SK-MEL-5 (cell line): Measurements from ENCODE around the gene PHYKPL. TPM values are rescaled to one million over a fixed set of nuclear protein-coding genes. Genes with fewer than 3 reads are reported as not detected.

ENCODE experiments used
- DNase-seq: peaks from one replicate; pipeline ENCODE4 v3.0.0-alpha.2; 2016; ENCODE audit warnings: low read depth, low spot score
- in situ Hi-C: cut with HindIII; loops from 2 replicates; pipeline ENCODE4 v1.10.0; 2016; ENCODE audit warnings: low sequenced_read_pairs, high pct_unique_total_duplicates, low pct_unique_long_range_greater_than_20kb
- polyA plus RNA-seq, 2 experiments: library from polyadenylated mRNA; depleted of rRNA; stranded (reverse); fragments of >200 nt; gene quantifications; 2 replicates each; pipeline ENCODE4 v1.2.3, GENCODE V29; 2015
- total RNA-seq: library from RNA; depleted of rRNA; stranded (reverse); fragments of >200 nt; shearing (Covaris generic); gene quantifications from 2 replicates; pipeline ENCODE4 v1.2.3, GENCODE V29; 2014; rRNA removed

PHYKPL gene
- 7.7 and 13.0 TPM in 2 replicates for total RNA-seq
- polyA plus RNA-seq (2015; cell fraction: cytosol; rRNA removed) = 10.0 and 11.2 TPM in 2 replicates
- polyA plus RNA-seq (2015; cell fraction: nucleus; rRNA removed) = 108 and 124 TPM in 2 replicates

DNA sequence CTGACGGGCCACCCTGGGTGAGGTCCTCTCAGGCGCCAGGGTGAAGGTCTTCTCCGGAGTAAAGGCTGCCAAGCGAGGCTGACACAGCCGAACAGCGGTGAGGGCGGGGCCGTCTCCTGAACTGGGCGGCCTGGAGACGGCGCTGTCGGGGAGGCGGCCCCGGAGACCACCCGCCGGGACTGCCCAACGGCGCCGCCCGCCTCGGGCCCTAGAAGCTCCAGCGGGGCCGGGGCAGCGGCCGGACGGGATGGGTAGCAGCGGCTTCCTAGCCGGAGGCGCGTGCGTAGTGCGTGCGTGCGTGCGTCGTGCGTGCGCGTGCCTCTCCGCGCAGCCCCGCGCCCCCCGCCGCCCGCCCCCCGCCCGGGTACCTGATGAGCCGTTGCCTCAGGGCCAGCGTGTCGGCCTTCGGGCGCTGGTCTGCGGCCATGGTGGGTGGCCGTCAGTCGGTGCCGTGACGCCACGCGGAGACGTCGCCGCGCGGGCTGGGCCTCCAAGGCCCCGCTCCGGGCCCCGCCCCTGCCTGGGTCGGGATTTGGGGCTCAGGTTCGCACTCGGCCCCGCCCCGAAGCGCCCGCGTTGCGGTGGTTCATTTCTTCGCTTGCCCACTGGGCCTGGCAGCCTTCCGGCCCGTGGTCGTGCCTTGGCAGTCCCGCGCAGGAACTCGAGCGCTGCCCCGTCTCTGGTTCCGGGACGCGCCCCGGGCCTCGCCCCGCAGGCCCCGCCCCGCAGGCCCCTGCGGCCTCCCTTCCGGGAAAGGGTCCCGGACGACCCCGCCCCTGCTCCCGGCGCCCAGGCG is at the start of gene PHYKPL:
Gene PHYKPL (minus strand): TSS at position 679 of the 796 bp plus-strand sequence. CDS start 252 bp downstream, at position 427.
- in situ Hi-C loops = no loop called here
- peak; percentile 56 for DNase-seq

DNA sequence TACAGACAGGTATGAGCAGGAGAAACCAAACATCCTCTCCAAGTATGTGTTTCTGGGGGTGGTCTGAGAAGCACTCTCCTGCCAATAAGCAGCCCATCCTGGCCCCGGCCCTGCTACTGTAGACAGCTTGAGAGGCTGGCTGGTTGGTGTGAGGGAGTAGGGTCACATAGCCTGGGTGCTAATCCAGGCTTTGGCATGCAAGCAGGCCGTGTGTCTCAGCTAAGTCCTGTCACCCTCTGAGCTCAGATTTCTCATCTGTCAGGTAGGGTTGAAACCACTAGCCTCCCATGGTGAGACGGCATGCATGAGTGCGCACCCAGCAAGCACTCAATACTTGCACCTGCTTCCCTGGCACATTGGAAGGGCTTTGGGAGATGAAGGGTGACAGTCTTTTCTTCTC is 49.8 kb upstream of the PHYKPL start:
- no peak for DNase-seq
- in situ Hi-C loops = no loop called here

DNA sequence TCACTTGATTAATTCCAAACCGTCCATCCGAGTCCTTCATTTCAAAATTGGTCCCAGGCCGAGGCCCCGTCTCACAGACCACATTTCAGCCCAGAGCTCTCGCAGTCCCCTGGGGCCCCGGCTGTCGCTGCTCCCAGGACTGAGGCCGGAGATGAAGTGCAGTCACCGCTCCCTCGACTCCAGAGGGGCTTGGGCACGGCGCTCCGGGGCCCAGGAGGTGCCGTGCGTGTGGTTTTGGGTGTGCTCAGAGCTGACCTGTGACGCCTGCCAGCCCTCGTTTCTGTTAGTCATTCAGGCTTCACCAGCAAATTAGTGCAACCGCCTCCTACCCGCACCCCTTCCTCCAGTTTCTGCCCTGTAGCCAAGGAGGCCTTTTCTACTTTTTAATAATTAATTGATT is 48.7 kb upstream of the PHYKPL start:
- DNase-seq = no peak
- in situ Hi-C loops = no loop called here

DNA sequence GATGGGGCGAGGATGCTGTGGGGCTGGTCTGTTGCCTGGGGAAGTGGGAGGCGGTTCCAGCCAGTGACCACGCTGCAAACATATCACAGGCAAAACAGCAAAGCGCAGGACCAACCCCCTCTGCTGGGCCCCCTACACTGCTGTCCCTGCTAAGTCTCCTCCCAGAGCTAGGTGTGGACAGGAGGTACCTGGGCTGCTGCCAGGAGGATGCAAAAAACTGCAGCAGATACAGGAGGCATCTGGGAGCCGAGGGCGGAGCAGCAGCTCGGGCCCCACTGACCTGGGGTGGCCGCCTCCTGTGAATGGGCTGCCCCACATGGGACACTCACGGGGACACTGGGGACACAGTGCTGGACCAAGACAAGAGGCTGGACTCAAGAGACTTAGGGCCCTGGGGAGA is 48.0 kb upstream of the PHYKPL start:
- in situ Hi-C loops = no loop called here
- no peak for DNase-seq

DNA sequence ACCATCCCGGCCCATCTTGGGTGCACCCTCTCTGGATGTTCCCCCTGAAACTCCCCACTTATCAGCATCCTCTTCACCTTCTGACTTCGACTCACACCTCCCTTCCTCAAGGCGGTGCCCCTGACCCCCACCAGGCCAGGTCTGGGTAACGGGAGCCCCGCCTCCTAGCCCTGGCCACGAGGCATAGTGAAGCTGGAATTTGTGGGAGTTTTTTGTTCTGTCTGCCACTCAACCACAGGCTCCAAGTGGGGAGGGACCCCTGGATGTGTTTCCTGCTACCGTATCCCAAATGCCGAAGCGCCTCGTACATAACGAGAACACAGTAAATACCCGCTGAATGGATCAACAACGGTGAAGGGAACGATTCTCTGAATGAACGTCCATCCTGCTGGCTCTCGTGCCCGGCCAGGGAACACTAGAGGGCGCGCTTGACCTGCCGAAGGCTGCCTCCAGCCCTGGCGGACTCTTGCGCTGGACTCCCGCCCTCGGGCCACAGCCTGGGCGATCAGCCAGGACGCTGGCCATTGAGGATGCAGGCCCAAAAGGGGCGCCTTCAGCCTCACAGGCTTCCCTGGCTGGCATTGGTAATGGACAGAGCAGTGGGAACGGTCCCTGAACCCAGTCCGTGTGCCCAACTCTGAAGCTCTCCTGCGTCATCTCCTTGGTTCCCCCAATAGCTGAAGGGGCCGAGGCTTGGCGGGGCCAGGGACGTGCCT is 47.3 kb upstream of the PHYKPL start:
- peak; percentile 69 for DNase-seq

DNA sequence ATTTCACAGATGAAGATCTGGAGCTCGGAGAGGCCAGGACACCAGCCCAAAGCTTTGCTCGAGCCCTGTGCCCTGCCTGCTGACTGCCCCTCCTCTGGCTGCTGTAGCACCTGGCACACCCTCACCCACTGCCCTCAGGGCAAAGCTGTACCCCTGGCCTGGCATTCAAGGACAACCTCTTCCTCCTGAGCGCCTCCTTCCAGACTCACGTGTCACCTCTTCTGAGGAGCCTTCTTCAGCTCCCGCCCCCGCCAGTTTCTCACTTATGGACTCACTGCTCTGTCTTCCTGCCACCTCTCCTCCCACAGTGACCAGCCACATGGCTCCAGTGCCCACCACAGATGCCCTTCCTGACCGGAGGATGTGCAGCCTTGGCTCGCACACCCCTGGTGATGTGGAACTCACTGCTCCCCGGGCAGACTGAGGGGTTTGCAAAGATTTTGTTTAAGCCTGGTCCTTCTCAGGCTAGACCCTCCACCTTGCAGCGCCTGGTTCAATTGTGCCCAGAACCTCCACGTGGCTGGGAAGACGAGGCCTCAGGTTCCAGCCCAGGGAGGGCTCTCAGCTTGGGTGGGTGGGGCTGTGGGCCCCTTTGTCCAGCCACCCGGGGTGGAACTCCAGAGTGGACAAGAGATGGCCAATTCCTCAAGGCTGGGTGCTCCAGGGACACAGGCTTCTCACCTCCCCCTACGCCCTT is 46.6 kb upstream of the PHYKPL start:
- in situ Hi-C loops = no loop called here
- no peak for DNase-seq

More for the DNA sequence above, 47.3 kb upstream of the PHYKPL start:
- in situ Hi-C loops = no loop called here

DNA sequence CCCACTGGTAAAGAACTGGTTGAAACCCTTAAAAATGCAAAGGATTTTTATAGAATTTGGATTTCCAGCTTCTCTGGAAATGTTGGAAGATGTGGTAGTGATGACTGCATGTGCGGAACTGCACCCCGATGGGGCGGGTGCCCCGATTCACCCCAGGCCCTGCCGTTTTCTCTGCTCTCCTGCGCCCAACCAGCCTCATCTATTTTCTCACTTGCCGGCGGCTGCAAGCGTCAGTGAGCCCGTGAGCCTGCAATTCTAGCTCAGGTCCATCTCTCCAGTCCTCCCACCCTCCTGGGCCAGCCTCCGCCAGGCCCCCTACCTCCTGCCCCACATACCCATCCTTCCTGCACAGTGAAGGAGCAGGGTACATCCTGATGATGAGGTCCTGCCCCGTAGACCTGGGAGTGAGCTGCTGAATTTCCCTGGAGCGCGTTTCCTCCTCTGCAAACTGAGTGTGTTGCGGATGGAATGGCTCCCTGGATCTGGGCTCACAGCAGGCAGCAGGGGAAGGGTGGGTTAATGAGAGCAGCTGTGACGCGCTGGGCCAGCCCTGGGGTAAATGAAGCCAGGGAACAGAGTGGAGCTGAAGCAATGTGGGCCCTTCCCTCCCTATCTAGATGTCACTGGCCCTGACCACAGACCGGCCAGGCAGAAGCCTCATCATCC is 45.9 kb upstream of the PHYKPL start:
- in situ Hi-C loops = no loop called here
- no peak for DNase-seq

DNA sequence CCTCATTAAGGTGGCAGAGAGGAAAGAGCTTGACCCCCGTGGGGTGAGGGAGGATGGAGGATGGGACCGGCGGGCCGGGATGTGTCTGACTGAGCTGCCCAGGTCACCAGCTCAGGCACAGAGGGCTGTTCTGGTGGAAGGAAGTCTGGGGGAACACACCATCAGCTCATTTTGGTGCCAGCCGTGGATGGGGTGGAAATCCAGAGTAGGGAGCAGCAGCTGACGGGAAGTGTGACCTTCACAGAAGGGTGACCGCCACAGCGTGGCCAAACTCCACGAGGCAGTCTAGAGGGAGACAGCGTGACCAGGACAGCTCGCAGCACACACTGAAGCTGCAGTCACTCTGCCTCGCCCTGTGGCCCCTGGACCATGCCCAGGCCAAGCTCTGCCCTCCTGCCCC is 45.3 kb upstream of the PHYKPL start:
- in situ Hi-C loops = no loop called here

DNA sequence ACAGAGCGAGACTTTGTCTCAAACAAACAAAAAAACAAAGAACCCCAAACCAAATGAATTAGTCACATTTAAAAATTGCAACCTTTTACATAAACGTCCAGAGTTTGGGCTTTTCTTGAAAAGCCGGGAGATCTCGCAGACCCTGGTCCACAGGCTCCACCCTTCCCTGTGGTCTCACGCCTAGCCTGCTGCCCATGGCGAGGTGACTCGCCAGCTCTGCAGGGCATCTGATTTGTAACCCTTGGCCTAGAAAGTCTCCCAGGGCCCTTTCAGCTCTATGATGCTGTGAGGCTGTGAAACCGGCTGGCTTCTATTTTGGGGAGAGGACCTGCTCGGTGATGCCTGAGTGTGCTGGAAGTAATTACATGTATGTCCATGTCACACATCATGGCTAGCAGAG is 44.7 kb upstream of the PHYKPL start:
- DNase-seq = no peak
- in situ Hi-C loops = no loop called here

More for the DNA sequence above, 45.3 kb upstream of the PHYKPL start:
- no peak for DNase-seq

DNA sequence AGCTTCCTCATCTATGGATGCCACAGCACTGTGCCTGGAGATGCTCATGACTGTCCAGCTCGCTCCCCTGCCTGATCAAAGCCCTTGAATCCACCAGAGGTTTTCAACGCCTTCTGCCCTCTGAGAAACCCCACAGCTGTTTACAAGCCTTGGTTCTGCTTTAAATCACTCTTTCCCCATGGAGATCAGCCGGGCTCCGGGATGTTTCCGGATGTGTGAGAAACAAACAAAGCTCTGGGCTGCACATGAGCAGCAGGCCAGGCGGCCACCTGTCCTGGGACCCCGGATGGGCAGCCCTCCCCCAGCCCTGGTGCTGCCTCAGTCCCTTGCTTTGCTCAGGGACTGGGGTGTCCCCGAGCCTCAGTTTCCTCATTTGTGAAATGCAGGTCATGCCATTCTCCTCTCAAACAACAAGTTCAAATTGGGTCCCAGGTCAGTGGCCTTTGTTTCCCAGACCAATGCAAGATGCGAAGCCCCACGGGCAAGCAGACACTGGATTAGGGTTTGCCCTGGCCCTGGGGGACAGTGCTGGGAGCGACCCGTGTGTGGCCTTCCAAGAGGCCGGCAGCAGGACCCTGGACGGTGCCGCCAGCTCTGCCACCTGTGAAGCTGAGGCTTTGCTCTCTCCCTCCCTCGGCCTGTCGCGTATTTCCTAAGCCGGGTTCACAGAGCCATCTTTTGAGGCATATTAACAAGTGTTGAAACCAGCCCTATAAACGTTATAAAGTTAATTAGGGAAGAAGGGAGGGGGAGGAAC is 42.4 kb upstream of the PHYKPL start:
- DNase-seq = no peak
- in situ Hi-C loops = no loop called here

DNA sequence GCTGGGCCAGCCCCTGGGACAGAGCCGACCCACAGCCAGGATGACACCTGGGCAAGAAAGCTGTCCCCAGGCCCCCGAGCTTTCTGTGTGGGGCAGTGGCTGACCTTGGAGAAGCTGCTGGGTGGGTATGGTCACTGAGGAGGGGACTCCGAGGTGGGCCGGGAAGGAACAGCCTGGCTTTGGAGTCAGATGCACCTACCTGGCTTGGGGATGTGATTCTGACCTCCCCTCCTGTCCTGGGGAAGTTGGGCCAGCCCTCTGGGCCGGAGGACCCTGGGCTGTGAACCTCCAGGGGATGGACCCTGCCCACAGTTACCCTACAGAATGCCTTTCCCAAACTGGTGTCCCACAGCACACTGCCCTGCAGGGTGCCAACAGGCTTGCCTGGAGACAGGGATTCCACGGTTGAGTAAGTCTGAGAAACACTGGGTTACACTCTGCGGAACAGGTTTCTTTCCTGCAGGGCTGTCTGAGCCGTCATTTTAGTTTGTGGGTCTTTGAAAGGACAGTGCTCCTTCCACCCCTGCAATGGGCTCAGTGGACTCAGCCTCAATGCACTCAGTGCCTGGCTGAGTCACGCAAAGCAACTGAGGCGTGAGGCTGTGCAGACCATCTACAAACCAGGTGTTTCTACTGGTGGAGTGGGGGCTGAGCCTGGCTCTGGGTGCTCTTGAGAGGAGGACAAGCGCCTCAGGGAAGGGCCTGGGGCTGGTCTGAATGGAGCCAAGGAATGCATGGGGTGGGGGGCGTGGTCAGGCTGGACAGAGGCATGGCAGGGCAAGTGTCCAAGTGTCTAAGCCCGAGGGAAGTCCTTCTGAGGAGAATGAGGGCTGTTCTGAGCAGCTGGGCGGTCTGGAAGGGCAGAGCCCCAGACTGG is 41.3 kb upstream of the PHYKPL start:
- in situ Hi-C loops = no loop called here
- no peak for DNase-seq

DNA sequence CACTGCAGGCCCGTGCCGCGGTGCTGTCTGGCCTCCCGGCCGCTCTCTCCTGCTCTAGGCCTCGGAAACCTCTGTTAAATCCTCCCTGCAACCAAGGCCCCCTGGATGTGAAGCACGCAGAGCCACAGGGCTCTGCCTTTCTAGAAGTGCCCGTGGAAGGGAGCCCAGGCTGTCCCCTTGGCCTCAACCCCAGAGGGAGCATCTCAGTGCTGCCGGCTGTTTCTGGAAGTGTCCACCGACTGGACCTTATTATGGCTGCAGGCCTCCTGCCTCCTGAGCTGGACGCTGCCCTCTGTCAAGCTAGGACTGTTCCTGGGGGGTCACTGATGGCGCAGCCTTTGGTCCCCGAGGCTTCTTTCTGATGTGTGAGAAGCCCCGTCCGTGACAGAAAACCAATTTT is 40.4 kb upstream of the PHYKPL start:
- in situ Hi-C loops = no loop called here
- no peak for DNase-seq

DNA sequence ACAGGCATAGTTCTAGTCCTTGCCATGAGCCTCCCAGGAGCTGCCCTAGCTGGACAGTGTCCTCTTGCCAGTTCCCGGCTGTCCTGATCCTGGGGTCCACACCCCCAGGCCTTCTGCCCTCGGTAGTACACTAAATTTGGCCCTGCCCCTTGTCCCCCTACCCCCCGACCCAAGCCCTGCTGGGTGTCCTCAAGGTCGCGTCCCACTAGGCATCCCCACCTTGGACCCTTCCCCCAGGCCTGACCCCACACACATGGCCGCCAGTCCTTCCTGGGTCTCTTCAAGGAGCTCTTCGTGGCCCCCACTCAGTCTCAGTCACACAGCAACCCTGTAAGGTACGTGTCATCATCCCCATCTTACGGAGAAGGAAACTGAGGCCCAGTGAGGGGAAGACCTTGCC is 40.0 kb upstream of the PHYKPL start:
- in situ Hi-C loops = no loop called here
- DNase-seq = no peak

DNA sequence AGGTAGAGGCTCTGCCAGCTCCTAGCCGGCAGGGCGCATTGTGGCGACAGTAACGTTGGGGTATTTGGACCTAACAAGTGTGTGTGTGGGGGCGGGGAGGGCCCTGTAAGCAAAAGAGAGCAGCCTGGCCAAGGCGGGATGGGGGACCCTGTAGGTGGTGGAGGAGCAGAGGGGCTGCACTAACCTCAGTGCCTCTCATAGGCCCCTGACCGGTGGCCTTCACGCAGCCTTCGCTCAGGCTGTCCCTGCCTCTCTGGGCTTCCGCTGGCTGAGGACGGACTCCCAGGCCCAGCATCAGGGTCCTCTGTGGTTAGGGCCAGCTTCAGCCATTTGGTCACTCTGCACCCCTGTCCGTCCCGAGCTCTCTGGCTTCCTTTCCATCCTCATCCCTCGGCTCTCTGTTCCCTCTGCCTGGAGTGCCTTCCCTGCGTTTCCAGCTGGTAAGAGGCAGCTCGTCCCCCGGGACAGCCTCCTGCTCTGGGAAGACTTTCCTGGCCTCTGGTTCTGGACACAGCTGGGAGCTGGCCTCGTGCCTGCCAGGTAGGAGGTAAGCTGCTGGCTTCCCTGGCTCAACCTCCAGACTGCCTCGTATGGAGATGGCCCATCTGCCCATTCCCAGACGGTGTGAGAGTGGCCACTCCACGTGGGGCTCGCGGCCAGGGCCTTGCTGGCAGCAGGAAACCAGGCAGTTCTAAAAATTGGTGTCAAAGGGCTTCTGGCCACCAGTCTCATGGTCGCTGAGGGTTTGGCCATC is 39.3 kb upstream of the PHYKPL start:
- DNase-seq = no peak
- in situ Hi-C loops = no loop called here

DNA sequence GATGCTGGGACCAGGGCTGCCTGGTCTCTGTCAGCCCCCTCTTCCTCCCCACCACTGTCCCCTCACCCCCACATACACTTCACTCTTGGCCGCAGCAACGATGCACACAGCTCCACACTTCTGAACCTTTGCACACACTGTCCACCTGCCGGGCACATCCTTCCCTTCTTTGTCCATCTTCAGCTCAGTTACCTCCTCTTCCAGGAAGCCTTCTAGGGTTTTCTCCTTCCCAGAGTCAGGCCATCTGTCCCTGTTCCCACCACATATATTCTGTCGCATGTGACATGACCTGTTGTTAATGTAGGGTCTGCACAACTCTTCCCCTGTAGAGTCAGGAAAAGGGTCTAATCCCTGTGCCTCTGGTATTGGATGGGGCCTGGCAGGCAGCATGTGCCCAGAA is 38.6 kb upstream of the PHYKPL start:
- in situ Hi-C loops = no loop called here
- DNase-seq = no peak

DNA sequence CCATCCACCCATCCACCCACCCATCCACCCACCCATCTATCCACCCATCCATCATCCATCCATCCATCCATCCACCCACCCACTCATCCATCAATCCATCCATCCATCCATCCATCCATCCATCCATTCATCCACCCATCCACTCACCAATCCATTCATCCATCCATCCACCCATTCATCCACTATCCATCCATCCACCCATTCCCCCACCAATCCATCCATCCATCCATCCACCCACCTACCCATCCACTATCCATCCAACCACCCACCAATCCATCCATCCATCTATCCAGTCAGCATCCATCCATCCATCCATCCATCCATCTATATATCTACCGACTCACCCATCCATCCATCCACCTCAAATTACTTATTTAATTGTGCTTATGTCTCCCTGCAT is 36.9 kb upstream of the PHYKPL start:
- DNase-seq = no peak
- in situ Hi-C loops = no loop called here
